Stimulated activated CD4-positive, alpha-beta T cell treated with anti-CD3 and anti-CD28 coated beads, TNF-alpha, amount 100 ng/mL, for 24 hours (primary cell): ENCODE results near the gene RBM17.
"Not testable (repeated sequence)": the region's sequence is repeated elsewhere in the genome, so short reads cannot be mapped to it uniquely, and the experiment has no call there.

Experiments used
- DNase-seq, 3 experiments: peaks; one replicate each; pipeline ENCODE4 v3.0.0-alpha.2; 2020; ENCODE audit warnings: low read depth in 3 of 3

RBM17 gene

DNA sequence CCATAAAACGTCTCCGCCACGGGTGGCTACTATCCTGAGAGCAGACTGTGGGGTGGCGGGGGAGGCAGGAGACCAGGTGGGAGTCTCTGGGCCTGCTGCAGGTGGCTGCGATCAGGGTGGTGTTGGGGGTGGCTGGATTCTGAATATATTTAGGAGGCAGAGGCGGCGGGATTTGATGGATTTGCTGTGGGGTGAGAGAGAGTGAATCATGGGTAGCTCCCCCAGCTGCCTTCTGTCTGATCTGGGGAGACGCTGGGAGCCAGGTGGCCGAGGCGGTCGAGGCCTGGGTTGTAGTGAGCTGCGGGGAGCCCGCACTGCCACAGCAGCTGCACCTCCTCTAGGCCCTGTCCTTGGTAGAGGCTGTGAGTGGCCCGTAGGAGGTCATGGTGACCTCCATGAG, 65.7 kb downstream of the RBM17 start:
- DNase-seq, result no peak

DNA sequence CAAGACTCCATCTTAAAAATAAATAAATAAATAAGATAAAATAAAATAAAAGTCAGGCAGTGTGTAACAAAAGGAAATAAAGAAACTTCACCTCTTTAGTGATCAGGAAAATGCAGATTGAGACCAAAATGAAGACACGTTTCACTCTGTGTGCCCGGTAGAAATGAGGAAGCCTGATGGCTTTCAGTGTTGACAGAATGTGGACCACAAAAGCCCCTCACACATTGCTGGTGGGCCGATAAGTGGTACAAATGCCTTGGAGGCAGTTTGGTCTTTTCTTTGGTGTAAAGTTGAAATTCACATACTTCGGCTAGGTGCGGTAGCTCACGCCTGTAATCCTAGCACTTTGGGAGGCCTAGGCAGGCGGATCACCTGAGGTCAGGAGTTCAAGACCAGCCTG, 69.4 kb downstream of the RBM17 start:
- no peak for DNase-seq

DNA sequence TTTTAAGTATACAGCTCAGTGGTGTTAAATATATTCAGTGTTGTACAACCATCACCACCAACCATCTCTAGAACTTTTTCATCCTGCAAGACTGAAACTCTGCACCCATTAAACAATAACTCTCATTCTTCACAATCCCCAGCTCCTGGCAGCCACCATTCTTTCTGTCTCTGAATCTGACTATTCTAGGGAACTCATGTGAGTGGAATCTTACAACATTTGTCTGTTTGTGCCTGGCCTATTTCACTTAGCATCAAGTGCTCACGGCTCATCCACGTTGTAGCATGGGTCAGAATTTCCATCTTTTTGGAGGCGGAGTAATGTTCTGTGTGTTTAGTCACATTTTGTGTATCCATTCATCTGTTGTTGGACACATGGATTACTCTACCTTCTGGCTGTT, 73.1 kb downstream of the RBM17 start:
- DNase-seq, result no peak

- DNase-seq, result no peak
Observed at GRCh38 chr10:6162589-6163356, 73.9 kb downstream of the RBM17 start.

DNA sequence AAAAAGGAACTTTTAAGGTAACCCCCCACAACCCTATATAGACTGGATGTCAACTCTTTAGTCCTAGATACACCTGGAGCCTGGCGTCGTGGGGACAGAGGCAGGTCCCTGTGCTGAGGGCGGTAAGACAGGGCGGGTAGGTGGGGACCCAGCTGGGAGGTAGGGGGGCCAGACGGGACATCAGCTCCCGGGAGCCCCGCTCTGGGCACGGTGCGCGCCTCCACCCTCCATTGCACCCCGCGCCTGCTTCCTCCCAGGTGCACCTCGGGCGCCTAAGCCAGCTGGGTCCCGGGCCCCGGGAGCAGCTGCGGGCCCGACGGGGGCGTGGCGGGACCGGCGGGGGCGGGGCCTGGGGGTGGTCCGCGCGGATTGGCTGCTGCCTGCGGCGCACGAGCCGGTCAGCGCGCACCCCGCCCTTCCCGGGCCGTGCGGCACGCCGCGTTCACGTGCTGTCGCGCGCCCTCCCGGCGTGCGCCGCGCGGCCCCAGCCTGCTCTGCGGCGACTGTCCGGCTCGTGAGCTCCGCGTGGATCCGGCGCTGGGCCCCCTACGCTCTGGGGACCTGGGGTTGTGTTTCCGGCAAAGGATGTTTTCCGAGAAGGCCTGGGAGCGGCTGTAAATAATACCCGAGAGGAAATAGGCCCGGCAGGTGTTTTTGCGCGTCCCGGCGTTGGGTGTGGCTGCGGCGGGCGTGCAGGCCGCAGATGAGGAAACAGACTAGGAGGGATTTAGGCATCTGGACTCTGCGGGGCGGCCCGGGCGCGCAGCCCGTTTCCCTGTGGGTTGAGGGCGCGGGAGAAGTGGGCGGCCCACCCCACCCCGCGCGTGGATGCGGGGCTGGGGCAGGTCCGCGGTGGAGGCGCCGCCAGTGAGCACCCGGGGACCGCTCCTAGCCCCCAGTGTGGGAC, 74.8 kb downstream of the RBM17 start:
- DNase-seq, result peak; percentile 80 to 92 (median 87)

GRCh38 chr10:6164271-6165095, 75.6 kb downstream of the RBM17 start:
- DNase-seq, result no peak

DNA sequence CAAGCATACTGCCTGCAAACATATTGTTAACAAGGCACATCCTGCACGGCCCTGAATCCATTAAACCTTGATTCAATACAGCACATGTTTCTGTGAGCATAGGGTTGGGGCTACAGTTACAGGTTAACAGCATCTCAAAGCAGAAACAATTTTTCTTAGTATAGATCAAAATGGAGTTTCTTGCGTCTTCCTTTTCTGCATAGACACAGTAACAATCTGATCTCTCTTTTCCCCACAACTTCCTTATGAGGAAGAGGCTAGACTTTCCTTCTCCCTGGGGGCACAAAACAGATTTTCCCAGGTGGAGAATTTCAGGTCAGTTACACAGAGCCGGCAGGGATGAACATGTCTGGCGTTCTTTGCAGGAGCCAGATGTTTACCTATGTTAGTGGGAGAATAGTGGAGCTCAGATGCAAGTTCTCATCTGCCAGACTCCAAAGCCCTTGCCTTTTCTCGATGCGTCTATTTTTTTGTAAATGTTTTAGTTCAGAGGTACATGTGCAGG, 76.4 kb downstream of the RBM17 start:
- DNase-seq, result no peak

- DNase-seq, result not testable (repeated sequence)
Observed at GRCh38 chr10:6165933-6166332, 77.1 kb downstream of the RBM17 start.
